Measurements from ENCODE around the gene VPS52. TPM values are rescaled to one million over a fixed set of nuclear protein-coding genes. Genes with fewer than 3 reads are reported as not detected.

The VPS52 gene
- total RNA-seq, 1 experiment from 2014 or later, result 47.8 TPM

DNA sequence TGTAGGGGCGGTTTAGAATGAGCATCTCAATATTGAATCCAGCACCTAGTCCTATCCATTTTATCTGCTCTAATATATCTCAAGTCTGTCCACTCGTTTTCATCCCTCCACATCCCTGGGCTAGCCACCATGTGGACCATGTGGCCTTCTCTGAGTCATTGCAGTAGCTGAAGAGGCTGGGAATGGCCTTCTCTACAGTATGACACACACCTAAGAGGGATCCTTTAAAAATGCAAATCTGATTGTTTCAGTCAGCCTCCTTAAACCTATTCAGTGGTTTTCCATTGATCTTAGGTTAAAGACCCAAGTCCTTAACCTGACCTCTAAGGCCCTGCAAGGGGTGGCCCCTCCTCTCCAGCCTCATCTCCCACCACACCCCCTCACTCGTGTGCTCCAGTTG is 54.0 kb downstream of the VPS52 start:
- Mint-ChIP-seq H3K4me3 (ENCODE audit: unreplicated experiment) (no peak overlapping the region), H3K36me3 (ENCODE audit: insufficient read depth, unreplicated experiment) (peaks cover 6% of the 10 kb centered on the region), H3K4me1 (ENCODE audit: insufficient read depth, unreplicated experiment) (peaks cover 17% of the 10 kb centered on the region), H3K27ac (ENCODE audit: low read depth, unreplicated experiment) (no peak overlapping the region), H3K27me3 (ENCODE audit: insufficient read depth, unreplicated experiment) (peaks cover 59% of the 10 kb centered on the region), H3K9me3 (ENCODE audit: unreplicated experiment) (no peaks in the 10 kb centered on the region)
- no TSS peak for BruUV-seq (replicated peaks)
- TF ChIP-seq, protein P1, sequence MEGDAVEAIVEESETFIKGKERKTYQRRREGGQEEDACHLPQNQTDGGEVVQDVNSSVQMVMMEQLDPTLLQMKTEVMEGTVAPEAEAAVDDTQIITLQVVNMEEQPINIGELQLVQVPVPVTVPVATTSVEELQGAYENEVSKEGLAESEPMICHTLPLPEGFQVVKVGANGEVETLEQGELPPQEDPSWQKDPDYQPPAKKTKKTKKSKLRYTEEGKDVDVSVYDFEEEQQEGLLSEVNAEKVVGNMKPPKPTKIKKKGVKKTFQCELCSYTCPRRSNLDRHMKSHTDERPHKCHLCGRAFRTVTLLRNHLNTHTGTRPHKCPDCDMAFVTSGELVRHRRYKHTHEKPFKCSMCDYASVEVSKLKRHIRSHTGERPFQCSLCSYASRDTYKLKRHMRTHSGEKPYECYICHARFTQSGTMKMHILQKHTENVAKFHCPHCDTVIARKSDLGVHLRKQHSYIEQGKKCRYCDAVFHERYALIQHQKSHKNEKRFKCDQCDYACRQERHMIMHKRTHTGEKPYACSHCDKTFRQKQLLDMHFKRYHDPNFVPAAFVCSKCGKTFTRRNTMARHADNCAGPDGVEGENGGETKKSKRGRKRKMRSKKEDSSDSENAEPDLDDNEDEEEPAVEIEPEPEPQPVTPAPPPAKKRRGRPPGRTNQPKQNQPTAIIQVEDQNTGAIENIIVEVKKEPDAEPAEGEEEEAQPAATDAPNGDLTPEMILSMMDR (IDR thresholded peaks at IDR 0.05; ENCODE audit: unreplicated experiment), result no peak
- ChIA-PET CTCF (interaction anchor here (1.0 kb wide), 1 partner anchor 13 kb away, joined by 5 read pairs; the partner anchor contains the start of gene HSD17B8), POLR2A (interaction anchor here (2.0 kb wide), 1 partner anchor 9 kb away, joined by 11 read pairs; the partner anchor contains the start of gene RING1)
- intact Hi-C loops (cut with micrococcal nuclease), result no loop called here
- no peak for DNase-seq (ENCODE audit: unreplicated experiment)

DNA sequence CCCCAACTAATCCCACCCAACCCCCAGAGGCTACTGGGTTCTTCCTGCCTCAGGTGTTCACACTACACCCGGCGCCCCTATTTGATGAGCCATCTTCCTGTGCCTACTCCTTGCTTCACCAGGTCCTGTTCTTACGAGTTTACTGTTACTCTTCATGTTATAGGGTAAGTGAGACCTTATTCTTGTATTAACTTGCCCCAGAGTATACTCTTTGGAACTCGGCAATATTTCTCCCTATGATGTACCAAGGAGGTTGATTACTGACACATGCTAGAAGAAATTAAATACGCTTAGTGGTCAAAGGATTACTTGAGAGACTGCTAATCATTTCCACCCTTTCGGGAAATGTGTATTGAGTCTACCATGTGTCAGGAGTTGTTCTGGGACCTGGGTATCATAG is 54.4 kb downstream of the VPS52 start:
- CTCF ChIA-PET, result no interaction called here
- H3K36me3 Mint-ChIP-seq (ENCODE audit: insufficient read depth, unreplicated experiment), result peaks cover 6% of the 10 kb centered on the region
- TF ChIP-seq, protein P1 (IDR thresholded peaks at IDR 0.05; ENCODE audit: unreplicated experiment), result no peak
- no peak overlapping the region for H3K4me3 Mint-ChIP-seq (ENCODE audit: unreplicated experiment)
- POLR2A ChIA-PET, result interaction anchor here (2.0 kb wide), 1 partner anchor 8 kb away, joined by 11 read pairs; the partner anchor contains the start of gene RING1
- H3K4me1 Mint-ChIP-seq (ENCODE audit: insufficient read depth, unreplicated experiment), result peaks cover 17% of the 10 kb centered on the region
- no peak for DNase-seq (ENCODE audit: unreplicated experiment)
- intact Hi-C loops (cut with micrococcal nuclease), result no loop called here
- peaks cover 59% of the 10 kb centered on the region for H3K27me3 Mint-ChIP-seq (ENCODE audit: insufficient read depth, unreplicated experiment)
- no TSS peak for BruUV-seq (replicated peaks)
- H3K27ac Mint-ChIP-seq (ENCODE audit: low read depth, unreplicated experiment), result no peak overlapping the region
- H3K9me3 Mint-ChIP-seq (ENCODE audit: unreplicated experiment), result no peaks in the 10 kb centered on the region

DNA sequence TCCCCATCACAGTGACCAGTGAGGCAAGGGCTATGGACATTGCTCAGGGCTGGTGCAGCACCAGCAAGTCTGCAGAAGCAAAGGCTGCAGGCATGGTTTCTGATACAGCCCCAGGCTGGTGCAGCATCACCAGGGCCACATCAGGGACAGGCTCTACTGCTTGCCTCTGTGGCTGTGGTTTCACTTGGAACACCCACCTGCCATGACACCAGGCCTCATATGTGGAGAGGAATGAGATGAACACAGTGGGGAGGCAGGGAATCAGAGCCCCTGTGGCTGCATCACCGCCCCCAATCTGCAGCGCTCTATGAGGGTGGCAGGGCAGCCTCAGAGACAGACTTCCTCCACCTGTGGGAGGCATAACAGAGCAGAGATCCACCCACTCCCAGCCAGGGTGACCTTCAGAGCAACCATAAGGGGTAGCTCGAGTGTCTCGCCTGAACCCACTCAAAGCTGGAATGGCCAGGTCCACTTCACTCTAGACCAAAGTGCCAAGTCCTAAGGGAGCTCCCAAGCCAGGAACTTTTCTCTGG is 55.5 kb downstream of the VPS52 start:
- intact Hi-C loops (cut with micrococcal nuclease), result no loop called here
- H3K9me3 Mint-ChIP-seq (ENCODE audit: unreplicated experiment), result no peaks in the 10 kb centered on the region
- ChIA-PET CTCF (interaction anchor here (0.6 kb wide), 1 partner anchor 19 kb away, joined by 4 read pairs; no protein-coding TSS in a partner anchor), POLR2A (no interaction called here)
- no peak overlapping the region for H3K27ac Mint-ChIP-seq (ENCODE audit: low read depth, unreplicated experiment)
- TF ChIP-seq, protein P1 (IDR thresholded peaks at IDR 0.05; ENCODE audit: unreplicated experiment), result no peak
- no peak overlapping the region for H3K4me3 Mint-ChIP-seq (ENCODE audit: unreplicated experiment)
- H3K4me1 Mint-ChIP-seq (ENCODE audit: insufficient read depth, unreplicated experiment), result peaks cover 17% of the 10 kb centered on the region
- H3K36me3 Mint-ChIP-seq (ENCODE audit: insufficient read depth, unreplicated experiment), result peaks cover 6% of the 10 kb centered on the region
- peaks cover 51% of the 10 kb centered on the region for H3K27me3 Mint-ChIP-seq (ENCODE audit: insufficient read depth, unreplicated experiment)
- BruUV-seq (replicated peaks), result no TSS peak
- no peak for DNase-seq (ENCODE audit: unreplicated experiment)

DNA sequence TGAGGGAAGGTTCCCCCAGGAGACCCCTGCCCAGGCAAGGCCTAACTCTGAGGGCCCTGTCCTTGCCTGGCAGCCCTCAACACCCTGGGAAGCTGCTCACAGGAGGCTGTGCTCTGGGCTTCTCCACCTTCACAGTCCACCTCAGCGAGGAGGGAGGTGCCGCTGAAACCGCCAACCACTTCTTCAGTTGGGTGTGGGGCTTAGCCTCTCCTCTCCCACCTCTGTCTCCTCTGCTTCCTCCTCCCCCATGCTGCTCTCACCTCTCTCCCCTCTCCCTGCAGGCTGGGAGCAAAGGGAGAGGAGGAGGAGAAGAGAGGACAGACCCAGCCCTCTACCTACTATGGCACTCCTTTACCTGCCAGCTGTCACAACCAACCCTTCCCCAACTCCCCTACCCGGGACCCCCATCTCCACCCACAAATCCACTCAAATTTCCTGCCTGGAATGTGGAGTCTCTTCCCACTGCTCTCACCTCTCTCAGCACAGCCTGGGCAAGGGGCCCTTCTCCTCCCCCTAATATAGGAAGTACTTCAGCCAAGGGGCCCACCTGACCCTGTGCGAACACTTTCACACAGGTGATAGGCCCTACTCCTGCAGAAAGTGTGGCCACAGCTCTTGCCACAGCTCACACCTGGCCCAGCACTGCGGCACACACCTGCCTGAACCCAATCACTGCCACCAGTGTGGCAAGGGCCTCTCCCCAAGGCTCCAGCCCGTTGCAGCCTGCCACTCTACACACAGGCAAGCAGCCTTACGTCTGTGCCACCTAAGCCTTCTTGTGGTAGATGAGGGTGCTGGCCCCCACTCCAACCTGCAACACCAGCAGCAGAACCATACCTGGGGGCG is 56.2 kb downstream of the VPS52 start:
- ChIA-PET POLR2A (no interaction called here), CTCF (no interaction called here)
- peaks cover 51% of the 10 kb centered on the region for H3K27me3 Mint-ChIP-seq (ENCODE audit: insufficient read depth, unreplicated experiment)
- no peak overlapping the region for H3K27ac Mint-ChIP-seq (ENCODE audit: low read depth, unreplicated experiment)
- peaks cover 10% of the 10 kb centered on the region for H3K36me3 Mint-ChIP-seq (ENCODE audit: insufficient read depth, unreplicated experiment)
- no peak for DNase-seq (ENCODE audit: unreplicated experiment)
- H3K9me3 Mint-ChIP-seq (ENCODE audit: unreplicated experiment), result no peaks in the 10 kb centered on the region
- TF ChIP-seq, protein P1 (IDR thresholded peaks at IDR 0.05; ENCODE audit: unreplicated experiment), result no peak
- intact Hi-C loops (cut with micrococcal nuclease), result no loop called here
- BruUV-seq (replicated peaks), result no TSS peak
- peaks cover 17% of the 10 kb centered on the region for H3K4me1 Mint-ChIP-seq (ENCODE audit: insufficient read depth, unreplicated experiment)
- no peak overlapping the region for H3K4me3 Mint-ChIP-seq (ENCODE audit: unreplicated experiment)
